ENCODE data around the gene SLAIN2.
"Not testable (repeated sequence)": the region's sequence is repeated elsewhere in the genome, so short reads cannot be mapped to it uniquely, and the experiment has no call there.

SLAIN2 gene

DNA sequence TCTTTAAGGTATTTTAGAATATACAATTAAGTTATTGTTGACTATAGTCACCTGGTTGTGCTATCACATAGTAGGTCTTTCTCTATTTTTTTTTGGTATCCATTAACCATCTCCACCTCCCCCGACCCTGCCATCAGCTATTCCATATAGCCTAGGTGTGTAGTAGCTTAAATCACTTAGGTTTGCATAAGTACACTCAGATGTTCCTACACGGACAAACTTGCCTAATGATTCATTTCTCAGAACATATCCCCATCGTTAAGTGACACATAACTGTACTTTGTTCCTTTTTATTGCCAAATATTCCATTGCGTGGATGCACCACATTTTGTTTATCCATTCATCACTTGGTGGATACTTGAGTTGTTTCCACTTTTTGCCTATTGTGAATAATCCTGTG, 67.9 kb downstream of the SLAIN2 start:
- intact Hi-C loops (cut with DNase I), result no loop called here

DNA sequence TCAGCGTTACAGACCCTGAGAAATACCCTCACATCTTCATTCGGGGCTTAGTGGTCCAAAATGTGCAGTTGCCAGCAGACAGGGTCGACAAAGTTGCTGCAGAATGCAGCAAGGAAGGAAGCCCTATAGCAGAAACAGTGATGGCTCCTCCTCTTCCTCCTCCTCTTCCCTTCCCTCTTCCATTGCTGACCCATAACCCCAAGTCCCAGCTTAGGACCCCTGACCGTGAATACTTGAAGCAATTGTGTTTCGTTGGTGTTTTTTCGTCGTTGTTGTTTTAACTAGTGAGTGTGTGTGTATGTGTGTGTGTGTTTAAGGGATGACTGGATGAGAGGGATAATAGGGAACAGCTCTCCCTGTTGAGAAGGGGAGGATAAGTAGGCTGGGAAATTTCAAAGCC, 69.5 kb downstream of the SLAIN2 start:
- no peak for DNase-seq
- intact Hi-C loops (cut with DNase I), result no loop called here

More for the DNA sequence above, 67.9 kb downstream of the SLAIN2 start:
- DNase-seq, result no peak

DNA sequence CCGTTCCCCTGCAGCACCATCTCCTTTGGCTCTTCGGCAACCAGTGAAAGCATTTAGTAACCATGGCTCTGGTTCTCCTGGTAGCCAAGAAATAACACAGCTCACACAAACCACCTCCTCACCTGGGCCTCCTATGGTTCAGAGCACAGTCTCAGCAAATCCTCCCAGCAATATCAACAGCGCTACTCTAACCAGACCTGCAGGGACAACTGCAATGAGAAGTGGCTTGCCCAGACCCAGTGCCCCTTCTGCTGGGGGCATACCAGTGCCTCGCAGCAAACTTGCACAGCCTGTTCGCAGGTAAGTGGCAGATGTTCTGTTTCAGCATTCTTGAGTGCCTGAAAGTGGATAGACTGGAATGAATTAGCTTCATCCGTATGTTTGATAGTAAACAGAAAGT, 78.8 kb downstream of the SLAIN2 start:
- no peak for DNase-seq
- intact Hi-C loops (cut with DNase I), result no loop called here

DNA sequence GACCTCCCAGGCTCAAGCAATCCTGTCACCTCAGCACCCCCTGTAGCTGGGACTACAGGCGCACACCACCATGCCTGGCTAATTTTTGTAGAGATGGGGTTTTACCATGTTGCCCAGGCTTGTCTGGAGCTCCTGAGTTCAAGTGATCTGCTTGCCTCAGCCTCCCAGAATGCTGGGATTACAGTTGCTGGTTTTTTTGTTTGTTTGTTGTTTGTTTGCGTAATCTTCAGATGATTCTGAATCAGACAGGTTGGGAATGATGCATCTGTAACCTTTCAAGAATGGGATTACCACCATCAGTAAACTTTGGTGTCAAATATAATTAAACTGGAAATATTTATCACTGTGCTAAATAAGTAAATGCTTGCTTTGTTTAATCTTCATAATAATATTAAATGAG, 79.8 kb downstream of the SLAIN2 start:
- no peak for DNase-seq
- intact Hi-C loops (cut with DNase I), result no loop called here

DNA sequence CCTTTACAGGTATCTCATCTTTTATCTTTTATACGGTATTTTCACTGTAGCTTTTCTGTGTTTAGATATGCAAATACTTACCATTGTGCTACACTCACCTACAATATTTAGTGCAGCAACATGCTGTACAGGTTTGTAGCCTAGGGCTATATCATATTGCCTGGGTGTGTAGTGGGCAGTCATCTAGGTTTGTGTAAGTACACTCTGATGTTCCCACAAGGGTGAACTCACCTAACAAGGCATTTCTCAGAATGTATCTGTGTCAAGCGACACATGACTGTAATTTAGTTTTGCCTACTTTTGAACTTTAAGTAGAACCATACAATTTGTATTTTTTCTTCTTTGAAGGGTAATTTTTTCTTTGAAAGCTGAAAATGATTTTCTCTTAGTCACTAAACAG, 87.6 kb downstream of the SLAIN2 start:
- intact Hi-C loops (cut with DNase I), result no loop called here
- DNase-seq, result no peak

DNA sequence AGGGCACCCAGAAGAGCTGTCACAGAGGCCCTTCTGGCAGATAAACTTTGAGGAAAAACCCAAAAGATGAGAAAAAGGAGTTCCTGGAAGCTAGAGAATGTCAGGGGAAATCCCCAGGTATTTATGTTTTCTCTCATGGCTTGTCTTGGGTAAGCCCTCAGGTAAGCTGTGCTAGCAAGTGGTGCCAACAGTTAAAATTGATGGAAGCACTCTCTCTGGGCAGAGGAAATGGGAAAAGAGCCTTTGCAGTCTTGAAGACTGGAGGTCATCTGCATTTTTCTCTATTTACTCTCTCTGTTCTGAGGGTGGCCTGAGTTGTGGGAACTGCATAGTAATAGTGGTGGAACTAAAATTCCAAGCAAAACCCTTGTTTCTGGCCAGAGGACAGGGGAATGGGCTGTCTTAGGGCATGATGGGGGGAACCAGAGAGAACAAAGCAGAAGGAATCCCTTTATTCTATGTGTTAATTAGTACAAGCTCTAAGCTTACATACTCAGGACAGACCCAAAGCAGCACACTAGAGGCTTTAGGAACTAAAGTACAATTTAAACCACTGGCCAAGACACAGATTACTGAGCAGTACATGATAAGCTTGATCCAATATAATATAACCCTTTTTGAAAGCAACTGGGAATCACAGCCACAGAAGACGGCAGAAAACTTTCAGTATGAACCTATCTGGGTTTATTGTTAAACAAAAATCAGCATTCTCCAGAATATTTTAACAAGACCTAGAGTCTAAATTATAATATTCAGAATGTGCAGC, 88.6 kb downstream of the SLAIN2 start:
- intact Hi-C loops (cut with DNase I), result no loop called here
- no peak for DNase-seq

DNA sequence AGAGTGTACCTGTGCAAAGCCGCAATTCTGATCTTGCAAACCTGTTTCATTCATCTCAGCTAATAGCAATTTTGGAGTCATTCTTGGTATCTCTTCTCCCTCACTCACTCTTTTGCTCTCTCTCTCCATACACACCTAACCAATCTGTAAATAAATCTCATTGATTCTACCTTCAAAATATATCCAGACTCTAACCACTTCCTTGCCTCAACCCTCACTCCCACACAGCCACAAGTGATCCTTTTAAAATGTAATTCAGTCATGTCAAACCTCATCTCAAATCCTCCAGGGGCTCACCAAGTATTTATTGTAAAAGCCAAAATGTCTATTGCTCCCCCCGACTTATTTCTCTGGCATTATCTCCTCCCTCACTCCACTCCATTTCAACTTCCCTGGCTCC, 90.1 kb downstream of the SLAIN2 start:
- intact Hi-C loops (cut with DNase I), result no loop called here
- no peak for DNase-seq

DNA sequence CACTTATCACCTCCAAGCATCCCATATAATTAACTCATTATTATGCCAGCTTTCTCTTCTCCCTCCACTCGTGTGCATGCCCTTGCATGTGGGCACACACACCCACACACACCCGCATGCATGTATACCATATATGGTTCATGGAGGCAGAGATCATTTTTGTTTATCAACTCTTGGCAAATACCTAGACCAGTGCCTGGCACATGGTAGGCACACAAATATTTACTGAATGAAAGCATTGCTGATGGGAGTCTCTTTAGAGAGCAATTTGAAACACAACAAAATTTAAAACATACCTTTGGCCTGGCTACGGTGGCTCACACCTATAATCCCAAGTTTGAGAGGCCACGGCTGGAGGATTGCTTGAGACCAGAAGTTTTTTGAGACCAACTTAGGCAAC, 90.7 kb downstream of the SLAIN2 start:
- DNase-seq, result no peak
- intact Hi-C loops (cut with DNase I), result no loop called here

DNA sequence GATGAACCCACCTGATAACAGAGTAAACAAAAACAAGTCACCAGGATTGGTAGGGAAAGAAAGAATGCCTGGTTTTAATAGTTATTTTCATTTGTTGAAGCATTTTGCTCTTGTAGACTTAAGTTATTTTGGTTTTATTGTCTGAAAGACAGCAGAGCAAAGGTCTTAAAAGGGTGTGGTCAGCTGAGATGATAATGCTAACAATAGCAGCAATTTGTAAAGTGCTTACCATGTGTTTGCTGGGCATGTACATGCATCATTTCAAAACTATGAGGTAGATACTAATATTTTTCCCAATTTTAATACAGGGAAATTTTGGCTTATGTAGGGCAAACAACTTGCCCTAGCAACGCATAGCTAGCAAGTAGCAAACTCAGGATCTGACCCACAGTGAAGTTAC, 95.0 kb downstream of the SLAIN2 start:
- no peak for DNase-seq
- intact Hi-C loops (cut with DNase I), result no loop called here

DNA sequence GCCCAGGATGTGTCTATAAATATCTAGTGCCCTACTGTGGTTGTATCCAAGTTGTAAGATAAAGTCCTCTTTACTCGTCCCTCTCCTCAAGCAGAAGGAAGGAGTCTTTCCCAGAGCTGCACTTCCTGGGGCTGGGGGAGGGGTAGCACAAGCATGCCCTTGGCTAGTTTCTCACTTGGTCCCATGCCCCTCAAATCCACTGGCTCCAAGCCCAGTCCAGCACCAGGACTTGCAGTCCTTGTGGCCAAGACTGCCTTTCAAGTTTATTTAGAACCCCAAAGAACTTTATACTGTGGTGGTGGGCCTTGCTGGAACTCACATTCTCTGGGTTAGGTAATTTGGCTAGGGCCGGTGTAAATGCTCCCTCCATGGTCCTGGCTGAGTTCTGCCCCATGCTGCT, 98.7 kb downstream of the SLAIN2 start:
- peak in 31 of 42 donors; percentile 9 to 63 (median 34) for DNase-seq

DNA sequence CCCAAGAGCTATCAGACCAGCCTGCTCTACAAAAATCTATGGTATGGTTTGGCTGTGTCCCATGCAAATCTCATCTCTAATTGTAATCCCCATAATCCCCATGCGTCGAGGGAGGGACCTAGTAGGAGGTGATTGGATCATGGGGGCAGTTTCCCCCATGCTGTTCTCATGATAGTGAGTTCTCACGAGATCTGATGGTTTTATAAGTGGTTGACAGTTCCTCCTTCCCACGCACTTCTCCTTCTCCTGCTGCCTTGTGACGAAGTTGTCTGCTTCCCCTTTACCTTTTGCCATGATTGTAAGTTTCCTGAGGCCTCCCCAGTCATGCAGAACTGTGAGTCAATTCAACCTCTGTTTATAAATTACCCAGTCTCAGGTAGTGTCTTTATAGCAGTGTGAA, 99.6 kb downstream of the SLAIN2 start:
- DNase-seq; intact Hi-C loops (cut with DNase I): not testable (repeated sequence)

More for the DNA sequence above, 98.7 kb downstream of the SLAIN2 start:
- intact Hi-C loops (cut with DNase I), result no loop called here

DNA sequence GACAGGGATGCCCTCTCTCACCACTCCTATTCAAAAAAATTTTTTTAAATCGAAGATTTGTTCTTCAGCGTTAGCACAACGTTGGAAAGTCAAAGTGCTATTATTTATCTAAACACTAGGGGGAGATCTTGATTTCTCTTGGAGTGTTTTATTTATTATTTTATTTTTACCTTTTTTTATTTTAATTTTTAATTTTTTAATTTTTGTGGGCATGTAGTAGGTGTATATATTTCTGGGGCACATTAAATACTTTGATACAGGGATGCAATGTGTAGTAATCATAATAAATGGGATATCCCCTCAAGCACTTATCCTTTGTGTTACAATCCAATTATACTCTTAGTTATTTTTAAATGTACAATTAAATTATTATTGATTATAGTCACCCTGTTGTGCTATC, 104.4 kb downstream of the SLAIN2 start:
- intact Hi-C loops (cut with DNase I), result no loop called here
- DNase-seq, result no peak

DNA sequence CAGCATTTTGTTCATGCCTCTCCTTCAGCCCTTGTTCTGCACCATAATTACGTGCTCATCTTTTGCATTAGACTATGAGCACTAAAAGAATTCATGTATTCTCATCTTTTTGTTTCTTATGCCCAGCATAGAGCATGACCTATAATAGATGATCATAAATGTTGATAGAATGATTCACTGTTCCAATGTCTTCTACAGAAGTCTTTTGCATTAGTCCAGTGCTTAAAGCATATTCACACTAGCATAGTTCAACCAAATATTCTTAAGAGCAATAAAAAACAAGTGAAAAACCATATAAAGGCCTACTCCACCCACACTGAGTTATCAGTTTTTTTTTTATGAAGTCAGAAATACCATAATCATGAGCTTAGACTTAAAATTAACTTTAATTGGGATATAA, 105.3 kb downstream of the SLAIN2 start:
- intact Hi-C loops (cut with DNase I), result no loop called here
- DNase-seq, result no peak

DNA sequence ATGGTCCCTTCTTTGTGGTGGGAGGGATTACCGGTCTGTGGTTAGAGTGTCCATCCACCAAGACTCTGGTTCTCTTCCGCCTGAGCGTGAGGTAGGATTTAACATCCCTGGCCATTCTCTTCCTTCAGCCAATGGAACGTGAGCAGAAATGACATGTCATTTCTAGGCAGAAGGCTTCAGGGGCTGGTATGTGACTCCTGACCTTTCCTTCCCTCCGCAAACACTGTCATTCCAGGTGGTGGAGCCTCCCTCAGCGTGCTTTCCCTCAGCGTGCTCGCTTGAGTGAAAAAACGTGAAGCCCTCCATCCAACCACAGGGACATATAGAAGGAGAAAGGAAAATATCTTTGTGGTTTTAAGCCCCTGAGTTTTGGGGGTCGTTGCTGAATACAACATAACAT, 107.8 kb downstream of the SLAIN2 start:
- no peak for DNase-seq
- intact Hi-C loops (cut with DNase I), result no loop called here

DNA sequence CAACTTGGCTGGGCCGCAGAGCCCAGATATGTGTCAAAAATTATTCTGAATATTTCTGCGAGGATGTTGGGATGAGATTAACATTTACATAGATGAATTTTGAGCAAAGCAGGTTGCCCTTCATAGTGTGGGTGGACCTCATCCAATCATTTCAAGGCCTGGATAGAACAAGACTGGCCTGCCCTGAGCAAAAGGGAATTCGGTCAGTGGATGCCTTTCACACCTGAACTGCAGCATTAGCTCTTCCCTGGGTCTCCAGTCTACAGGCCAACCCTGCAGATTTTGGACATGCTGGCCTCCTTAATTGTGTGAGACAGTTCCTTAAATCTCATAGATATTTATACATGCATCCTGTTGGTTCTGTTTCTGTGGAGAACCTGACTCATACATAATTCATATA, 109.4 kb downstream of the SLAIN2 start:
- DNase-seq, result no peak
- intact Hi-C loops (cut with DNase I), result no loop called here

DNA sequence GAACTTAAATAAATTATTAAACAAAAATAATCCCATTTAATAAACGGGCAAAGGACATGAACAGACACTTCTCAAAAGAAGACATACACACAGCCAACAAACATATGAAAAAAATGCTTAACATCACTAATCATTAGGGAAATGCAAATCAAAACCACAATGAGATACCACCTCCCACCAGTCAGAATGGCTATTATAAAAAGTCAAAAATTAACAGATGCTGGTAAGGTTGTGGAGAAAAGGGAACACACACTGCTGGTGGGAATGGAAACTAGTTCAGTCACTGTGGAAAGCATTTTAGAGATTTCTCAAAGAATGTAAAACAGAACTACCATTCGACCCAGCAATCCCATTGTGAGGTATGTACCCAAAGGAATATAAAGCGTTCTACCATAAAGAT, 110.3 kb downstream of the SLAIN2 start:
- DNase-seq; intact Hi-C loops (cut with DNase I): not testable (repeated sequence)

DNA sequence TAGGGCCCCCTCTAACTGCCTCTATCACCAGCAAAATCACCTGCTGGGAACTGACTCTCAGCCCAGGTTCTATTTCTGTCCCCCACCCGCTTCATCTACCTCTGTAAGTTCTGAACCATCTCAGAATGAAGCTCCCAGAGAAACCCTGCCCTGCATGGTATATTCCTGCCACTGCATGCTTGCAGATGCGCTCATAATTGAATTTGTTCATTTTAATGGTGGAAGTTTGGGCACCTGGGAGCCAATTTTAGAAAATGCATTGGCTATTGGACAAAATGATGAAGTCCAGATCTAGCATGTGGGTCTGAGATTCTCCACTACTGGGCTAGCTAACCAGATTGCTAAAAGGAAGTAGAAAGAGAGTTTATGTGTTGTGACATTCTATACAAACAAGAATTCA, 113.3 kb downstream of the SLAIN2 start:
- intact Hi-C loops (cut with DNase I), result no loop called here
- no peak for DNase-seq

DNA sequence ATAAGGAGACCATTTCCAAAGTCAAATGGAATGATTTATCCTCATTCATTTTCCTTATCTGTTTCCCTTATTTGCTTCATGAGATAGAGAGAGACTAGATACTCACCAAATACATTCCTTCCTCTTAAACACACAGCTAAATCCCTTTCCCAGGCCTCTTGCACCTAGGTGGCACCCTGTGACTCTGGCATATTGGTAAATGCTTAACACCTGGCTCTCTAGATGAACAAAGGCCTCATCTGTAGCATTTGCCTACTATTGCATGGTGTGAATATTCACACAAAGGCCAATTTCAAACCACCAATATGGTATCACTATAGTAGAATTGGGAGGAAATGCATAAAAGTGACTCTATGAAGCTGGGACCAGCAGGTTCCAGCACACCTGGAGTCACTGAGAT, 119.7 kb downstream of the SLAIN2 start:
- no peak for DNase-seq
- intact Hi-C loops (cut with DNase I), result no loop called here

DNA sequence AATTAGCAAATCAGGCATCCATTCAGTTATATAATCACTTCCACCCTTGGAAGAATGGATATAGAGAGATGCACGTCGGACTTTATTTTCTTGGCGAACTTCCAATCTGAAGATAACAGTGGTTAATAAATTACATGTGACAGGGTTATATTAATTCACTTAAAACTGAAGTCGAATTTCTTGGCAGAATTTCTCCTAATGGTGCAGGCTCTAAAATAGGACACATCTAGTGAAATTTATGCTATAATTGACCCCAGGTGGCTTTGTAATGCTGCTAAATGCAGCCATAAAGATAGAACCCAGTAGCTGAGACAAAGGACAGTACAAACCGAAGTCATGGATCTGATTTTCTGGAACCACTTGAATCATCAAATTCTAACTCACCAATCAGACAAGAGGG, 121.0 kb downstream of the SLAIN2 start:
- intact Hi-C loops (cut with DNase I), result no loop called here
- no peak for DNase-seq

DNA sequence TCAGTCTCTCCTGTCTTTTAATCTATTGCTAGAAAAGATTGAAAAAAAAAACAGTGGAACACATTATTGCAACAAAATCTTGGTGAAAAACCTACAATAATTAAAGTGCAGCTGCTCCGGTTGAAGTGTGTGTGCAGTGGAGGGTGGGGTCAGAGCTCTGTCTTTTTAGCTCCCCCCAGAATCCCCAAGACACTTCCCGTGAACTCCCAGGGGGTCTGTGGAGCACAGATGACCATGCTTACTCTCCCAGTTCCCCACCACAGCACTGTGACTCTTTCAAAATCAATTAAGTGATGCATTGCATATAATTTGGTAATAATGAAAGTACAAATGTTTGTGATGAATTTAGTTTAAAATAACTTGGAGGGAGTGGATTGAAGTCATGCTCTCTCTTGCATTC, 126.1 kb downstream of the SLAIN2 start:
- DNase-seq, result no peak
- intact Hi-C loops (cut with DNase I), result no loop called here

DNA sequence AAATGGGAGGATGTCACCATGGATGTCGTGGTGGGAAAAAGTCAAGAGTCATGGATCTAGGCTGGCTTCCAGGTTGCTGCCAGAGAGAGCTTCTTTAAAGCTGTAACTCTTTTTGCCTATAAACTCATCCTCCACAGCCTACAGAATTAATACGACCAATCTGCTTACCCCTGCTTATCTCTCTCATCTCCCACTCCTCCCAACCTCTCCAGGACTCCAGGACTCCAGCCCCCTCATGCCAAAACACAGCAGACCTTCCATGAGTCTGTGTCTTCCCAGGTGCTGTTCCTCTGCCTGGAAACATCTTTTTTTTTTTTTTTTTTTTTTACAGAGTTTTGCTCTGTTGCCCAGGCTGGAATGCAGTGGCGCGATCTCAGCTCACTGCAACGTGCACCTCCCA, 126.6 kb downstream of the SLAIN2 start:
- no peak for DNase-seq
- intact Hi-C loops (cut with DNase I), result no loop called here

DNA sequence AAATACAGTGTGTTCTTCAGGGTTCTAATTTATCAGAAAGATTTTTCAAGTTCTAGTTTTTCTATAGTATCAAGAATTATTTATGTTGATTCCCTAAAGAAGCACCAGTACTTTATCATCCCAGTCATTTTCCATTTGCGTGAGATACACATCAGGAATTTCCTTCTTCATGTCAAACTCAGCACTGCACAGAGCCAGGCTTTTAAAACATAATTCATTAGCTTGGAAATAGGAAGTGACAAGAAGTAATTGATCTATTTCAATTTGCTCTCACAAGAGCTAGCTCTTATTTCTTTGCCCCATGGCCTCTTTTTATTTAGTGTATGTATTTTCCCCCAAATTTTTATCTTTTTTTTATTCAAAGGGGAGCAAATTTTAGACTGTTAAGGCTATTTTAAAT, 128.8 kb downstream of the SLAIN2 start:
- no peak for DNase-seq
- intact Hi-C loops (cut with DNase I), result no loop called here
